ENCODE results near the gene BICD1.

Gene BICD1

DNA sequence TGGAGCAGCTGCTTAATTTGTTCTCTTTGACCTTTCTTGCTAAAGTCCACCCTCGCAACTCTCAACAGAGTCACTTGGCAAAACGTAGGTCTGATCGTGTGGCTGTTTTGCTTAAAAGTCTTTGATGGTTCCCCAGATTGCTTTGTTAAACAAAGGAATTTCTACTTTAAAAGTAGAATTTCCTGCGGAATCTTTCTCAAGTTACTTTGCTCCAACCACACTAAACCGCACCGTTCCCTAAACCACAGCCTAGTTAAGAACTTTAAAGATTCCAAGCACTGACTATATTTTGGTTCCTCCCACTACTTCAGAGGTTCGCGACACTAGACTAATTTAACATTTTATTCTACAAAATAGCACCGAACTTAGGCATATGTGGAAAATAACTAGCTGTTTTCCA is 177.9 kb downstream of the BICD1 start:
- TF ChIP-seq, protein P1, sequence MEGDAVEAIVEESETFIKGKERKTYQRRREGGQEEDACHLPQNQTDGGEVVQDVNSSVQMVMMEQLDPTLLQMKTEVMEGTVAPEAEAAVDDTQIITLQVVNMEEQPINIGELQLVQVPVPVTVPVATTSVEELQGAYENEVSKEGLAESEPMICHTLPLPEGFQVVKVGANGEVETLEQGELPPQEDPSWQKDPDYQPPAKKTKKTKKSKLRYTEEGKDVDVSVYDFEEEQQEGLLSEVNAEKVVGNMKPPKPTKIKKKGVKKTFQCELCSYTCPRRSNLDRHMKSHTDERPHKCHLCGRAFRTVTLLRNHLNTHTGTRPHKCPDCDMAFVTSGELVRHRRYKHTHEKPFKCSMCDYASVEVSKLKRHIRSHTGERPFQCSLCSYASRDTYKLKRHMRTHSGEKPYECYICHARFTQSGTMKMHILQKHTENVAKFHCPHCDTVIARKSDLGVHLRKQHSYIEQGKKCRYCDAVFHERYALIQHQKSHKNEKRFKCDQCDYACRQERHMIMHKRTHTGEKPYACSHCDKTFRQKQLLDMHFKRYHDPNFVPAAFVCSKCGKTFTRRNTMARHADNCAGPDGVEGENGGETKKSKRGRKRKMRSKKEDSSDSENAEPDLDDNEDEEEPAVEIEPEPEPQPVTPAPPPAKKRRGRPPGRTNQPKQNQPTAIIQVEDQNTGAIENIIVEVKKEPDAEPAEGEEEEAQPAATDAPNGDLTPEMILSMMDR (IDR thresholded peaks at IDR 0.05; ENCODE audit: insufficient read depth, missing control alignments) = no peak
- no peak for FAIRE-seq

DNA sequence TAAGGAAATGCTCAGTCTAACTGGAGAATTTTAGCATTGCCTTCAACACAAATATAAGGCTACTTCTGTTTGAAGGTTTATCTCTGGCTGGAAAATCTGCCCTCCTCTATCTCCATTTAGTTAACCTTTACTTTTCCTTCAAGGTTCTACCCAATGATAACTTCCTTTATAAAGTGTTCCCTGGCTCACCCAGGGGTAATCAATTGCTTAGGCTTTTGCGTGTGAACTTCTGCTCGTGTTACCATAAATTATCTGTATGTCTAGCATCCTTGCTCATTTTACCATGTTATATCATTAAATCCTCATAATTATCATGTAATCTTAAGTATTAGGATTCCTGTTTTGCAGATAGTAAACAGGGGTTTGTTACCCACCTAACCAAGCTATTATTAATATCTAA is 178.4 kb downstream of the BICD1 start:
- FAIRE-seq (no peak), DNase-seq (ENCODE audit: insufficient read length, low spot score) (no peak)
- TF ChIP-seq, protein P1 (IDR thresholded peaks at IDR 0.05; ENCODE audit: insufficient read depth, missing control alignments) = no peak

More for the DNA sequence above, 177.9 kb downstream of the BICD1 start:
- no peak for DNase-seq (ENCODE audit: insufficient read length, low spot score)

DNA sequence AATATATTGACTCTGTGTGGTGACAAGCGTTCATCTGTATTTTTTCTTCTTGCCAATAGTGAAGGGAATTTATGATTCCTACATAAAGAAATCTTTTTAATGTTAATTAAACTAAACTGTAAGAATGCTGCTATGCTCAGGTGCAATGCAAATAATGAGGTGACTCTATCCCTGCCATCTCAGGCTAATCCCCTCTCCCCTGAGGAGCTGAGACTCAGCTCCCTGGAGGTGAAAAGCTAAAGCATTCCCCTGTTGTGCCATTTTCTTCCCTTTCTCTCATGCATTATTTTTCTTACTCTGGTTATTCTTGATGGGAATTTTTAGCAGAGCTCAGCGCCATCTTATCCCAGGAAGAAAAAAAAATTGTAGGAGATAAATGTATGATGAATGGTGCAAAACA is 178.8 kb downstream of the BICD1 start:
- DNase-seq (ENCODE audit: insufficient read length, low spot score) = no peak
- TF ChIP-seq, protein P1 (IDR thresholded peaks at IDR 0.05; ENCODE audit: insufficient read depth, missing control alignments) = no peak
- peak; percentile 79 for FAIRE-seq

DNA sequence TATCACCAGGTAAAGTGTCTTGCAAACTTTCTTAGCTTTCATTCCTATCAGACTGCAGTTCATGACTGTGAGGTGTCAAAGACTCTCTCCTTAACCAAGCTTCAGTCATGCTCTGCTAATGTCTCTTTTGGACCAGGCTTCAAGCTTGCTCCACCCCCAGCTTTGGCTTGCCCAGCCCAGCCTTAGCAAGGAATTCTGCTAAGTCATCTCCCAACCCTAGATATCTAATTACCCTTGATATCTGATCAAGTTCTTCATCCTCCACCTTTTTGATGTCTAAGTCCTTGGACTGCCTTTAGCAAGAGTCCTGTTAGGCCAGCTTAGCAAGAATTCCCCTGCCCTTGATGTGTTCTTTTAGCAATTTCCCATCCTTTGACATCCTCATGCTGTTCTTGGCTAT is 183.8 kb downstream of the BICD1 start:
- DNase-seq (ENCODE audit: insufficient read length, low spot score) = no peak
- TF ChIP-seq, protein P1 (IDR thresholded peaks at IDR 0.05; ENCODE audit: insufficient read depth, missing control alignments) = no peak
- peak; percentile 16 for FAIRE-seq

DNA sequence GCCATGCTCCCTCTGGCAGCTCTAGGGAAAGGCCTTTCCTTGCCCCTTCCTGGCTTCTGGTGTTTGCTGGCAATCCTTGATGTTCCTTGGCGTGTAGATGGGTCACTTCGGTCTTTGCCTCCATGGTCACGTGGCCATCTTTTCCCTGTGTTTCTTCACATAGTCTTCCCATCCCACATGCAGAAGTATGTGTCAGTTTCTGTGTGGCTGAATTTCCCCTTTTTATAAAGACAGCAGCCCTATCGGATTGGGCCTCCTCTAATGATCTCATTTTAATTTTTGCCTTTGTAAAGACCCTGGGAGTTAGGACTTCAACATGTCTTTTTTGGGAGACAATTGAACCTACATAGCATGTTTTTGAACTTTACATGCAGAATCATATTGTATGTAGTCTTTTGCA is 185.5 kb downstream of the BICD1 start:
- DNase-seq (ENCODE audit: insufficient read length, low spot score) (no peak), FAIRE-seq (peak; percentile 86)
- TF ChIP-seq, protein P1 (IDR thresholded peaks at IDR 0.05; ENCODE audit: insufficient read depth, missing control alignments) = no peak

DNA sequence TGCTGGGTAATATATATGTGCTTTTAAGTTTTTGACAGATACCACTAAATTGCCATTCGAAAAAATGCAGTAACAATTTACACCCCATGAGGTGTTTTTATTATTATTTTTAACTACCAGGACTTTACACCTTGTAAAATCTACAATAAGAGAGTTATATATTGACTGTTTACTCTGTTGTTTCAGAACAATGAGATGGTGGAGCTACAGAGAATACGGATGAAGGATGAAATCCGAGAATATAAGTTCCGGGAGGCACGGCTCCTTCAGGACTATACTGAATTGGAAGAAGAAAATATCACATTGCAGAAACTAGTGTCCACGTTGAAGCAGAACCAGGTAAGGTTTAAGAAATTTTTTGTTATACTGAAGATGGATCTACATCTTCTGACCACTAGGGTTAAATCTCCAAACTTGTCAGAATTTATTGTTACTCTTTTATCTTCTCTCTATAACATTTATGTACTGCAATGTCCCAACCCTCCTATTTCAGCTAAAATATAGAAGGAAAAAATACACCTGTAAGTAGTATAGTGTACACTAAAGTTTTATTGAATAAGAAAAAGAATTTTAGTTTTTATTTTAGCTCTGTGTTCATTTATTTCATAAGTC is 187.3 kb downstream of the BICD1 start:
- no peak for DNase-seq (ENCODE audit: insufficient read length, low spot score)
- FAIRE-seq = peak; percentile 21
- TF ChIP-seq, protein P1 (IDR thresholded peaks at IDR 0.05; ENCODE audit: insufficient read depth, missing control alignments) = no peak

DNA sequence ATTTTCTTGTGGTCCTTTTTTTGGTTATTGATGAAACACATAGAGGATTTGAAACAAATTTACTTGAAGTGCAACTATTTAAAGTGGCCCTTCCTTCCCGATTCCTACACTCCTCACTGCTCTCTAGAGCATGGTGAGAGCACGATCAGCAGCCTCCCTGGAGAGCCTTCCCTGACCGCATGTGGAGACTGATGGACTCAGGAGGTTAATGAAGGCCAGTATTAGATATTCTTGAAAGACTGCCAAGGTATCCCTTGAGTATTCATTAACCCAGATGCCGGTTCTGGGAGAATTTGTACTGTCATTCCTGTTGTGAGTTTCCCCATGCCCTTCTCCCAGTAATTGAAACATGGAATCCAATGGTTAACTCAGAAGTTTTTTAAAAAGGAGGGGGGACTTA is 189.9 kb downstream of the BICD1 start:
- TF ChIP-seq, protein P1 (IDR thresholded peaks at IDR 0.05; ENCODE audit: insufficient read depth, missing control alignments) = no peak
- DNase-seq (ENCODE audit: insufficient read length, low spot score) = no peak
- no peak for FAIRE-seq

Data from D721Med (cell line).